ENCODE measurements around the gene C17orf78. TPM values are rescaled to one million over a fixed set of nuclear protein-coding genes. Genes with fewer than 3 reads are reported as not detected.

Gene C17orf78
- total and polyA plus RNA-seq, 7 experiments from 2014 or later: not detected

GRCh38 chr17:37417852-37418251, 42.1 kb downstream of the C17orf78 start:
- Mint-ChIP-seq H3K9me3 (no peaks in the 10 kb centered on the region), H3K27me3 (no peaks in the 10 kb centered on the region), H3K27ac (no peak overlapping the region), H3K36me3 (peaks cover 10 to 34% (median 23%) of the 10 kb centered on the region in 5 donors), H3K4me1 (peaks cover 0 to 20% (median 7%) of the 10 kb centered on the region in 7 donors), H3K4me3 (no peak overlapping the region)
- Histone ChIP-seq H3K27ac (ENCODE audit: low read depth, low read length) (no peak overlapping the region), H3K4me3 (ENCODE audit: low read length) (no peak overlapping the region), H3K9me3 (ENCODE audit: control insufficient read depth in 2 of 3, low read length in 3 of 3) (no peaks in the 10 kb centered on the region), H3K27me3 (ENCODE audit: control insufficient read depth in 2 of 2, insufficient read depth in 2 of 2, low read length in 2 of 2) (no peaks in the 10 kb centered on the region), H3K36me3 (ENCODE audit: control insufficient read depth in 2 of 3, insufficient read depth in 3 of 3, low read length in 3 of 3) (peaks cover 3 to 28% (median 8%) of the 10 kb centered on the region in 3 experiments), H3K4me1 (ENCODE audit: control insufficient read depth in 2 of 2, insufficient read depth in 2 of 2, low read length in 2 of 2) (no peaks in the 10 kb centered on the region)
- intact Hi-C loops (cut with micrococcal nuclease): no loop called here
- ChIA-PET POLR2A (interaction anchor here (0.6 to 0.8 kb wide), 2 partner anchors 10 to 15 kb away, joined by 3 to 4 read pairs; no protein-coding TSS in a partner anchor), CTCF (no interaction called here)
- DNase-seq: no peak
- no peak for ATAC-seq

GRCh38 chr17:37422971-37423625, 47.3 kb downstream of the C17orf78 start:
- H3K27me3 Mint-ChIP-seq: no peaks in the 10 kb centered on the region
- peaks cover 0 to 47% (median 16%) of the 10 kb centered on the region in 5 donors for H3K36me3 Mint-ChIP-seq
- H3K27ac ChIP-seq (ENCODE audit: low read depth, low read length): no peak overlapping the region
- no peak overlapping the region for H3K4me3 Mint-ChIP-seq
- no peak overlapping the region for H3K4me3 ChIP-seq (ENCODE audit: low read length)
- peaks cover 0 to 47% (median 15%) of the 10 kb centered on the region in 3 experiments for H3K36me3 ChIP-seq (ENCODE audit: control insufficient read depth in 2 of 3, insufficient read depth in 3 of 3, low read length in 3 of 3)
- intact Hi-C loops (cut with micrococcal nuclease): no loop called here
- H3K4me1 Mint-ChIP-seq: peaks cover 0 to 4% (median 0%) of the 10 kb centered on the region in 7 donors
- CTCF ChIA-PET: interaction anchor here (0.7 kb wide), 1 partner anchor 185 kb away, joined by 3 read pairs; no protein-coding TSS in a partner anchor
- H3K4me1 ChIP-seq (ENCODE audit: control insufficient read depth in 2 of 2, insufficient read depth in 2 of 2, low read length in 2 of 2): no peaks in the 10 kb centered on the region
- H3K9me3 ChIP-seq (ENCODE audit: control insufficient read depth in 2 of 3, low read length in 3 of 3): no peaks in the 10 kb centered on the region
- DNase-seq: no peak
- no peak for ATAC-seq
- POLR2A ChIA-PET: no interaction called here
- H3K27me3 ChIP-seq (ENCODE audit: control insufficient read depth in 2 of 2, insufficient read depth in 2 of 2, low read length in 2 of 2): no peaks in the 10 kb centered on the region
- H3K9me3 Mint-ChIP-seq: no peaks in the 10 kb centered on the region
- peak overlapping the region in 1 of 9 donors; percentile 62 for H3K27ac Mint-ChIP-seq

GRCh38 chr17:37425268-37425667, 49.5 kb downstream of the C17orf78 start:
- Histone ChIP-seq H3K4me1 (ENCODE audit: control insufficient read depth in 2 of 2, insufficient read depth in 2 of 2, low read length in 2 of 2) (no peaks in the 10 kb centered on the region), H3K9me3 (ENCODE audit: control insufficient read depth in 2 of 3, low read length in 3 of 3) (no peaks in the 10 kb centered on the region), H3K27ac (ENCODE audit: low read depth, low read length) (no peak overlapping the region), H3K36me3 (ENCODE audit: control insufficient read depth in 2 of 3, insufficient read depth in 3 of 3, low read length in 3 of 3) (peaks cover 0 to 52% (median 15%) of the 10 kb centered on the region in 3 experiments), H3K4me3 (ENCODE audit: low read length) (no peak overlapping the region), H3K27me3 (ENCODE audit: control insufficient read depth in 2 of 2, insufficient read depth in 2 of 2, low read length in 2 of 2) (no peaks in the 10 kb centered on the region)
- Mint-ChIP-seq H3K27me3 (no peaks in the 10 kb centered on the region), H3K4me1 (peaks cover 0 to 16% (median 3%) of the 10 kb centered on the region in 7 donors), H3K27ac (no peak overlapping the region), H3K9me3 (no peaks in the 10 kb centered on the region), H3K36me3 (peaks cover 0 to 43% (median 15%) of the 10 kb centered on the region in 5 donors), H3K4me3 (no peak overlapping the region)
- DNase-seq (no peak), ATAC-seq (no peak)
- ChIA-PET POLR2A (no interaction called here), CTCF (no interaction called here)
- intact Hi-C loops (cut with micrococcal nuclease): no loop called here

- intact Hi-C loops (cut with micrococcal nuclease): no loop called here
- H3K36me3 Mint-ChIP-seq: peaks cover 3 to 46% (median 15%) of the 10 kb centered on the region in 5 donors
- ChIA-PET POLR2A (no interaction called here), CTCF (no interaction called here)
- peaks cover 0 to 30% (median 7%) of the 10 kb centered on the region in 7 donors for H3K4me1 Mint-ChIP-seq
- H3K4me1 ChIP-seq (ENCODE audit: control insufficient read depth in 2 of 2, insufficient read depth in 2 of 2, low read length in 2 of 2): no peaks in the 10 kb centered on the region
- no peak overlapping the region for H3K4me3 Mint-ChIP-seq
- H3K27ac ChIP-seq (ENCODE audit: low read depth, low read length): no peak overlapping the region
- H3K27me3 ChIP-seq (ENCODE audit: control insufficient read depth in 2 of 2, insufficient read depth in 2 of 2, low read length in 2 of 2): no peaks in the 10 kb centered on the region
- no peak for ATAC-seq
- no peaks in the 10 kb centered on the region for H3K27me3 Mint-ChIP-seq
- H3K36me3 ChIP-seq (ENCODE audit: control insufficient read depth in 2 of 3, insufficient read depth in 3 of 3, low read length in 3 of 3): peaks cover 0 to 40% (median 15%) of the 10 kb centered on the region in 3 experiments
- H3K9me3 ChIP-seq (ENCODE audit: control insufficient read depth in 2 of 3, low read length in 3 of 3): no peaks in the 10 kb centered on the region
- no peak overlapping the region for H3K4me3 ChIP-seq (ENCODE audit: low read length)
- no peaks in the 10 kb centered on the region for H3K9me3 Mint-ChIP-seq
- no peak for DNase-seq
- peak overlapping the region in 1 of 9 donors; percentile 63 for H3K27ac Mint-ChIP-seq
Observed at GRCh38 chr17:37429039-37429438, 53.3 kb downstream of the C17orf78 start.

- ChIA-PET CTCF (no interaction called here), POLR2A (no interaction called here)
- Mint-ChIP-seq H3K9me3 (no peaks in the 10 kb centered on the region), H3K27ac (peak overlapping the region in 3 of 9 donors; percentile 15 to 94 (median 30)), H3K4me3 (peak overlapping the region in 1 of 10 donors; percentile 69), H3K36me3 (peaks cover 7 to 46% (median 15%) of the 10 kb centered on the region in 5 donors), H3K4me1 (peaks cover 0 to 30% (median 8%) of the 10 kb centered on the region in 7 donors), H3K27me3 (no peaks in the 10 kb centered on the region)
- no peak overlapping the region for H3K27ac ChIP-seq (ENCODE audit: low read depth, low read length)
- H3K36me3 ChIP-seq (ENCODE audit: control insufficient read depth in 2 of 3, insufficient read depth in 3 of 3, low read length in 3 of 3): peaks cover 0 to 36% (median 15%) of the 10 kb centered on the region in 3 experiments
- H3K4me3 ChIP-seq (ENCODE audit: low read length): no peak overlapping the region
- no peaks in the 10 kb centered on the region for H3K27me3 ChIP-seq (ENCODE audit: control insufficient read depth in 2 of 2, insufficient read depth in 2 of 2, low read length in 2 of 2)
- intact Hi-C loops (cut with micrococcal nuclease): no loop called here
- no peak for ATAC-seq
- no peak for DNase-seq
- no peaks in the 10 kb centered on the region for H3K4me1 ChIP-seq (ENCODE audit: control insufficient read depth in 2 of 2, insufficient read depth in 2 of 2, low read length in 2 of 2)
- no peaks in the 10 kb centered on the region for H3K9me3 ChIP-seq (ENCODE audit: control insufficient read depth in 2 of 3, low read length in 3 of 3)
Observed at GRCh38 chr17:37429453-37429852, 53.7 kb downstream of the C17orf78 start.

- Histone ChIP-seq H3K9me3 (ENCODE audit: control insufficient read depth in 2 of 3, low read length in 3 of 3) (no peaks in the 10 kb centered on the region), H3K4me1 (ENCODE audit: control insufficient read depth in 2 of 2, insufficient read depth in 2 of 2, low read length in 2 of 2) (no peaks in the 10 kb centered on the region), H3K36me3 (ENCODE audit: control insufficient read depth in 2 of 3, insufficient read depth in 3 of 3, low read length in 3 of 3) (peaks cover 0 to 29% (median 12%) of the 10 kb centered on the region in 3 experiments), H3K4me3 (ENCODE audit: low read length) (no peak overlapping the region), H3K27me3 (ENCODE audit: control insufficient read depth in 2 of 2, insufficient read depth in 2 of 2, low read length in 2 of 2) (no peaks in the 10 kb centered on the region), H3K27ac (ENCODE audit: low read depth, low read length) (no peak overlapping the region)
- ATAC-seq: no peak
- Mint-ChIP-seq H3K36me3 (peaks cover 7 to 41% (median 15%) of the 10 kb centered on the region in 5 donors), H3K4me1 (peaks cover 0 to 30% (median 8%) of the 10 kb centered on the region in 7 donors), H3K27ac (peak overlapping the region in 5 of 9 donors; percentile 9 to 94 (median 26)), H3K4me3 (peak overlapping the region in 1 of 10 donors; percentile 69), H3K9me3 (no peaks in the 10 kb centered on the region), H3K27me3 (no peaks in the 10 kb centered on the region)
- ChIA-PET POLR2A (no interaction called here), CTCF (no interaction called here)
- DNase-seq: no peak
- intact Hi-C loops (cut with micrococcal nuclease): no loop called here
Observed at GRCh38 chr17:37430051-37430627, 54.4 kb downstream of the C17orf78 start.
